ENCODE results near the gene GNG10.

GRCh38 chr9:111668026-111668573, 6.7 kb downstream of the GNG10 start:
- no peak for TF ChIP-seq CTCF (IDR thresholded peaks at IDR 0.05)
- no peak for TF ChIP-seq ZFX (IDR thresholded peaks at IDR 0.05; ENCODE audit: borderline replicate concordance)

Measured in 22Rv1 (cell line).